Measurements from ENCODE around the gene LPAR2. TPM values are rescaled to one million over a fixed set of nuclear protein-coding genes. Genes with fewer than 3 reads are reported as not detected.

LPAR2 gene
- total RNA-seq, 4 donors from 2014 or later, result 0.78 to 3.5 (median 2.3) TPM

- H3K4me3 ChIP-seq, result no peak overlapping the region
- 95% methylated on average over 8 of the region's 33 CpGs; no CpG with 5 or more reads in 1 of the 2 donors for WGBS, 2 donors (ENCODE audit: low coverage in 1 of 2)
- no peak overlapping the region for H3K27ac ChIP-seq
- peaks cover 0 to 13% (median 6%) of the 10 kb centered on the region in 3 donors for H3K4me1 ChIP-seq
- no peaks in the 10 kb centered on the region for H3K9me3 ChIP-seq
- ATAC-seq, result no peak
- no peaks in the 10 kb centered on the region for H3K27me3 ChIP-seq
- TF ChIP-seq EP300 (IDR thresholded peaks at IDR 0.05) (no peak), POLR2A (IDR thresholded peaks at IDR 0.05) (no peak), CTCF (IDR thresholded peaks at IDR 0.05) (no peak), POLR2AphosphoS5 (IDR thresholded peaks at IDR 0.05) (no peak)
- peaks cover 0 to 95% of the 10 kb centered on the region in 2 donors for H3K36me3 ChIP-seq
These were observed 28.7 kb upstream of the LPAR2 start for GRCh38 chr19:19656451-19657396.

GRCh38 chr19:19655641-19656343 is 27.8 kb upstream of the LPAR2 start:
- Histone ChIP-seq H3K9me3 (no peaks in the 10 kb centered on the region), H3K27me3 (no peaks in the 10 kb centered on the region), H3K4me1 (peaks cover 0 to 3% (median 0%) of the 10 kb centered on the region in 3 donors), H3K36me3 (peaks cover 0 to 99% of the 10 kb centered on the region in 2 donors), H3K27ac (no peak overlapping the region), H3K4me3 (no peak overlapping the region)
- 69 to 80% methylated on average over 2 of the region's 27 CpGs for WGBS, 2 donors (ENCODE audit: low coverage in 1 of 2)
- no peak for TF ChIP-seq POLR2AphosphoS5 (IDR thresholded peaks at IDR 0.05)
- ATAC-seq, result no peak

- Histone ChIP-seq H3K27ac (no peak overlapping the region), H3K4me3 (no peak overlapping the region), H3K9me3 (no peaks in the 10 kb centered on the region), H3K36me3 (peaks cover 0 to 100% of the 10 kb centered on the region in 2 donors), H3K4me1 (no peaks in the 10 kb centered on the region), H3K27me3 (no peaks in the 10 kb centered on the region)
- no CpG with 5 or more reads among the region's 22 CpGs for WGBS, 2 donors (ENCODE audit: low coverage in 1 of 2)
- TF ChIP-seq CTCF (IDR thresholded peaks at IDR 0.05), result no peak
- TF ChIP-seq POLR2AphosphoS5 (IDR thresholded peaks at IDR 0.05), result no peak
- TF ChIP-seq POLR2A (IDR thresholded peaks at IDR 0.05), result no peak
- TF ChIP-seq EP300 (IDR thresholded peaks at IDR 0.05), result no peak
- ATAC-seq, result no peak
These were observed 27.1 kb upstream of the LPAR2 start for GRCh38 chr19:19655051-19655594.

GRCh38 chr19:19654441-19654840 is 26.4 kb upstream of the LPAR2 start:
- Histone ChIP-seq H3K36me3 (peaks cover 0 to 100% of the 10 kb centered on the region in 2 donors), H3K27me3 (no peaks in the 10 kb centered on the region), H3K9me3 (no peaks in the 10 kb centered on the region), H3K4me3 (no peak overlapping the region), H3K27ac (no peak overlapping the region), H3K4me1 (no peaks in the 10 kb centered on the region)
- TF ChIP-seq POLR2A (IDR thresholded peaks at IDR 0.05) (no peak), POLR2AphosphoS5 (IDR thresholded peaks at IDR 0.05) (no peak), CTCF (IDR thresholded peaks at IDR 0.05) (no peak), EP300 (IDR thresholded peaks at IDR 0.05) (no peak)
- no CpG with 5 or more reads among the region's 15 CpGs for WGBS, 2 donors (ENCODE audit: low coverage in 1 of 2)
- no peak for ATAC-seq

GRCh38 chr19:19653597-19654147 is 25.7 kb upstream of the LPAR2 start:
- Histone ChIP-seq H3K27ac (no peak overlapping the region), H3K9me3 (no peaks in the 10 kb centered on the region), H3K4me3 (no peak overlapping the region), H3K27me3 (no peaks in the 10 kb centered on the region), H3K36me3 (peaks cover 0 to 100% of the 10 kb centered on the region in 2 donors), H3K4me1 (no peaks in the 10 kb centered on the region)
- no peak for TF ChIP-seq POLR2A (IDR thresholded peaks at IDR 0.05)
- TF ChIP-seq POLR2AphosphoS5 (IDR thresholded peaks at IDR 0.05), result no peak
- 92% methylated on average over 12 of the region's 23 CpGs; no CpG with 5 or more reads in 1 of the 2 donors for WGBS, 2 donors (ENCODE audit: low coverage in 1 of 2)
- ATAC-seq, result no peak

Data from gastroesophageal sphincter (tissue), 4 donors.